GM21367 (cell line): ENCODE results near the gene MCM7.
"Not testable (repeated sequence)": the region's sequence is repeated elsewhere in the genome, so short reads cannot be mapped to it uniquely, and the experiment has no call there.

Experiments used
- ATAC-seq: cut with Tn5 transposase; IDR thresholded peaks from one replicate; pipeline ENCODE4 v1.9.1; 2021; ENCODE audit not compliant: unreplicated experiment

The MCM7 gene

DNA sequence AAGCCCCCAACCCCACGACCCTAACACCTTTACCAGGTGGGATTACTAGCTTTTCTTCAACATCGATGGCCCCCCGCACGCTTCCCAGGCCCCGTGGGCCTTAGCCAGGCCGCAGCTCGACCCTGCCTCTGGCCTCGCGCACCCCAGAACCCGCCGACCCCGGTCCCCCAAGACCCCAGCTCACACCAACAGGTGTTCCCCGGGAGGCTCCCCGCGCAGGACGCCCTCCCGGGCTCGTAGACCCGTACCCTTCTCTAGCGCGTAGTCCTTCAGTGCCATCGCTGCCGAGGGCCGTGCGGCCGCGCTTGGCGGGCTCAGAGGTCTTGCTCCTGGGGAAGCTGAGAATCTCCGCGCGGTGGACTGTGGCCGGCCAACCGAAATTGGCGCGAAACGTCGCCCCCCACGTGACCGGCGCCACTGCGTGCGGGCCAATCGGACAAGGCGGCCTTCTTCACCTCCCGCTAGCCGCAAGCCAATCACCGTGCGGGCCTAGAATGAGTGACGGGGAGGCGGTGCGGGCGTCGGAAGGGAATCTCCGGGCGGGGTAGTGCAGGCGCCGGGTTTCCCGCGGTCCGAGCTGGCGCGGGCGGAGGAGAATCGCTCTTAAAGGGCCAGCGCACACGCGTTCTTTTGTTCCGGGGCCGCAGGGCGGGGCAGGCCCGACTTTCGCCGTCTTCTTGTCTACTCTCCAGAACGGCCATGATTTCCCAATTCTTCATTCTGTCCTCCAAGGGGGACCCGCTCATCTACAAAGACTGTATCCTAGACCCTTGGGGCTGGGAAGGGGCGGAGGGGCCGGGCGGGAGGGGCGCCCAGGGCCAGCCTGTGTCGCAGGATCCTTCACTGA, at the start of gene MCM7, which contains the start of gene AP4M1:
Gene MCM7, minus strand, starts transcription at position 382 of the 847 bp plus-strand sequence. Its CDS starts 103 bp downstream, at position 279.
Gene AP4M1, plus strand, starts transcription at position 628 of the 847 bp plus-strand sequence. Its CDS starts 72 bp downstream, at position 700.
- ATAC-seq, result peak; percentile 64

DNA sequence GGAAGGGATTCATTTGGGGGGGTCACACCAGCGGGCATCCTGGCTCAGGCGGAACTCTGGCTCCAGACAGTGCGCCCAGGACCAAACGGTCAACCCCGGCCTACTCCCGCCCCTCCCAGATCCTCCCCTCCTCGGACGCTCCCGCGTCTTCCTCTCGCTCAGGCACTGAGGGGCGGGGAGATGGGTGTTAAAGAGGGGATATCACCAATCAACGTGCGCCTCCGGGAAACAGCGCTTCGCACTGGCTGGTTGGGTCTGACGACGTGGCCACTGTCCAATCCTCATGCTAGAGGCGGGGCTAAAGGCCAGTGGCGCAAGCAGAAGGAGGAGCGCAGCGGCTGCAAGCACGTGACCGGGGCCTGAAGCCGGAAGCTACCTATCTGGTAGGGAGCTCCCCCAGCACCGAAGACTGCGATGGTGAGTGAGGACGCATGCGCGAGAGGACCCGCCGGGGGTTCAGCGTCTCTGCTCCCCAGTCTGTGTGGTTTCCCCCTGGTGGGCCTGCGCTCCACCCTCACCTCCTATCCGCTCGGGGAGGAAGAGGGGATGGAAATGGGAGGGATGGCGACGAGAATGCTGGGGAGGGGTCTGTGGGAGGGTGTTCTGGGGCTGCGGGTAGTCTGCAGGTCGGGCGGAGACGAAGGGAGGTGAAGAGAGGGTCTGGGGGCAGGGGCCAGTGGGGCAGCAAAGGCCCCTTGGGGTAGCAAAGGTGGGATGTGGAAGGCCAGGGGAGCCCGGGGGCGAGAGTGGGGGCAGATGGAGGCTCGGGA, 47.5 kb upstream of the MCM7 start, which contains the start of gene LAMTOR4:
Gene LAMTOR4, plus strand, starts transcription at position 360 of the 770 bp plus-strand sequence. Its CDS starts 55 bp downstream, at position 415.
- ATAC-seq, result peak; percentile 96

DNA sequence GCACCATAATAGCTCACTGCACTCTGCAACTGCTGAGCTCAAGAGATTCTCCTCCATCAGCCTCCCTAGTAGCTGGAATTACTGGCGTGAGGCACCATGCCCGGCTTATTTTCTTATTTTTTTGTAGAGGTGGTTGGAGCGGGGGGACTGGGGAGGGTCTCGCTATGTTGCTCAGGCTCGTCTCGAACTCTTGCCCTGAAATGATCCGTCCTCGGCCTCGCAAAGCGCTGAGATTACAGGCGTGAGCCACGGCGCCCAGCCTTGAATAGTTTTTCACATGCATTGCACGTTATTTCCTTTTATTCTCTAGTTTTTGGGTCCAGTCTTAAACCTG, 47.0 kb upstream of the MCM7 start:
- ATAC-seq, result no peak

DNA sequence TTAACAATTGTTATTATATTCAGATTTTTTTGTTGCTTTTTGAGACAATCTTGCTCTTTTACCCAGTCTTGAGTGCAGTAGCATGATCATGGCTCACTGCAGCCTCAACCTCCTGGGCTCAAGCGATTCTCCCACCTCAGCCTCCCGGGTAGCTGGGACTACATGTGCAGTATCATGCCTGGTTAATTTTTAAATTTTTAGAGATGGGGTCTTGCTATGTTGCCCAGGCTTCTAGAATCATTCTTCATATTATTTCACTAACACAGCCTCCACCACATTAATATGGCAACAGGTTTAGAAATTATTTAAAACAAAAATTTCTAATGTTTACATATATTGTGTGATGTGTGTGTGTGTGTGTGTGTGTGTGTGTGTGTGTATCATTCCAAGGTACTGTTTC, 46.1 kb upstream of the MCM7 start:
- no peak for ATAC-seq

DNA sequence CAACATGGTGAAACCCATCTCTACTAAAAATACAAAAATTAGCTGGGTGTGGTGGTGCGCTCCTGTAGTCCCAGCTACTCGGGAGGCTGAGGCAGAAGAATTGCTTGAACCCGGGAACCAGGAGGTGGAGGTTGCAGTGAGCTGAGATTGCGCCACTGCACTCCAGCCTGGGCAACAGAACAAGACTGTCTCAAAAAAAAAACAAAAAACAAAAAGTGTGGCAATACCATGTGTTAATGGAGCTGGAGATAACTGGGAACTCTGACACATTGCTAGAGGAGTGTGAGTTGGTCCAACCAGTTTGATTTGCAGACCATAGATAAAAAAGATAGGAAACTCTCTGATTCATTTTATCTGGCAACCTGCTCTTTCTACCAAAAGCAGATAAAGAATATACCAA, 45.2 kb upstream of the MCM7 start:
- ATAC-seq, result not testable (repeated sequence)

DNA sequence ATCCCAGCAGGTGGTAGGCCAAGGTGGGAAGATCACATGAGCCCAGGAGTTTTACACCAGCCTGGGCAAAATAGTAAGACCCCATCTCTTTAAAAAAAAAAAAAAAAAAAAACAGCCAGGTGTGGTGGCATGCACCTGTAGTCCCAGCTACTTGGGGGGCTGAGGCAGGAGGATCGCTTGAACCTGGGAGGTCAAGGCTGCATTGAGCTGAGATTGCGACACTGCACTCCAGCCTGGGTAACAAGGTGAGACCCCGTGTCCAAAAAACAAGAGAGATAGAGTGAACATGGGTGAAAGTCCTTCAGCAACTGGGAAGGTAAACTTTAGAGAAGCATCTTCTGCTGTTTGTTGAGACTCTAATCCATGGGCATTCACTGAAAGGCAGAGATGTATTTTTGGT, 41.3 kb upstream of the MCM7 start:
- ATAC-seq, result no peak

DNA sequence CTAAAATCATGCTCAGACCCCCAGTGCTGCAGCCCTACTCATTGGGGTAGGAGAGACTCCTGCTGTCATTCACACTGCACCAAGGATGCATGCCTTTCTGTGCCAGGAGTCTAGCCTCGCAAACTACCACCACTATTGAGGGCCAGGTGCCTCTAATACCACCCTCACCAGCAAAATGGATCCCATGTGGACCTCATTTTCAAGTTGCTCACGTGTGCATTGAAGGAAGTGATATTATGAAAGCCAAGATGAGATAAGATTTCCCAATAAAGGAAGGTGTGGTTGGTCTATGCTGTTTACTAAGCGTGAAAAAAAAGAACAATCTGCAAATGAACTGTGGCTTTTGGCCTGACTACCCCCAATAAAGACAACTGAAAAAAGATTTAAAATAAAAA, 40.4 kb upstream of the MCM7 start:
- no peak for ATAC-seq

DNA sequence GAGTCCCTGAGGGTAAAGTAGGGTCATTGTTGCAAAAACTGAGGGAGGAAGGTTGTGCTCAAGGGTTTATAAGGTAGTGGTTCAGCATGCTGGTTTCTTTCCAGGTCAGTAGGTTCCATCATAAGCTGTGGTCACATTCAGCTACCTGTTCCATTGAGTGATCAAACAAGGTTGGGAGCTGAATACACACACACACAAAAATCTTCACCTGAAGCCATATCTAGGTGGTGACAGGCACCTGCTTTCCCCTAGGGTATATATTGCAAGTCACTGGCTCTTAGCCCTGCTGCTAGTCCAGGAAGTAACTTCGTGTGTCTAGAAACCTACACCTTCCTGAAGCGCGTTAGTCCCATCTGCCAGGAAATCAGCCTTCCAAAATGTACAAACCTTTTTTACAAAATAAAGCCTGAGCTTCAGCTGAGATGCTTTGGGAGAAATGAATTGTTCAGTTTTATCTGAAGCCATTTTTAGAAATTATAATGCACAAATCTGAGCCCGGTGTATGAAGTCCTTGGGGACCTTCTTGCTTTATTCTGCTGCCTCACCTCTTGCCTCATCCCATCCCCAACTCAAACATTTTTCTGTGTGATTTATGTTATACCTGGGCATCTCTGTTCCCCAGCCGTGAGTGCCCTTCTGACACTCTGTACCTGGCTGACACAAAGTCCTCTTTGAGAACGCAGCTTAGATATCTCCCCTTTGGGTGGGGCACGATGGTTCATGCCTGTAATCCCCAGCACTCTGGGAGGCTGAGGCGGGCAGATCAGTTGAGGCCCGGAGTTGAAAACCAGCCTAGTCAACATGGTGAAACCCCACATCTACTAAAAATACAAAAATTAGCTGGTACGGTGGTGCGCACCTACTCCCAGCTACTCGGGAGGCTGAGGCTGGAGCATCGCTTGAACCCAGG, 36.9 kb upstream of the MCM7 start:
- ATAC-seq, result no peak

DNA sequence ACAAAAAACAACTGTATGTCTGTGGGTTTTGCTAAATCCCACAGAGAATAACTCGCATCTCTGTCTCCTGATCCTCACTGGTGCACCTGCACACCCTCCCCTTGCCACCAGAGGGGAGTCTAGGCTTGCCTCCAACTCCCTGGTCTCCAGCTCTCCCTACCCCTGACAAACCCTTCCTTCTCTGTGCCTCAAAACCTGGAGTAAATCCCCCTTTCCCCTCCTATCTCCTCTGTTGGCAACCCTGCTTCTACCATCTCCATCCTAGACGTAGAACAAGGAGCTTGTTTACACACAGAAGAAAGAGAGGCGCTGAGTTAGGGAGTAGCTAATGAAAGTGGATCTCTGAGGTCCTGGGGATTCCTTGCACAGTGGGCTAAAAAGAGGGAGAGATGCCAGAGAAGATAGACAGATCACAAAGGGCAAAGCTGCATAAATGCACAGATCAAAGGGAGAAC, 31.5 kb upstream of the MCM7 start:
- no peak for ATAC-seq

DNA sequence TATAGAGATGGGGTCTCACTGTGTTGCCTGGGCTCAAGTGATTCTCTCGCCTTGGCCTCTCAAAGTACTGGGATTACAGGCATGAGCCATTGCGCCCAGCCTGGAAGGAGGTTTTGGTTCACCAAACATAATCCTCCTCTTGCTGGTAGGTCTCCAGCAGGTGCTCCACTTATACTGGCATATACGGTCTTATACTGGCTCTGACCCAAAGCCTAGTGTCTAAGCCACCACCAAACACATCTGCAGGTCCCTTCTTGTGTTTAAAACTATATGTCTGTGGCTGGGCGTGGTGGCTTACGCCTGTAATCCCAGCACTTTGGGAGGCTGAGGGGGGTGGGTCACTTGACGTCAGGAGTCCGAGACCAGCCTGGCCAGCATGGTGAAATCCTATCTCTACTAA, 30.9 kb upstream of the MCM7 start:
- no peak for ATAC-seq

DNA sequence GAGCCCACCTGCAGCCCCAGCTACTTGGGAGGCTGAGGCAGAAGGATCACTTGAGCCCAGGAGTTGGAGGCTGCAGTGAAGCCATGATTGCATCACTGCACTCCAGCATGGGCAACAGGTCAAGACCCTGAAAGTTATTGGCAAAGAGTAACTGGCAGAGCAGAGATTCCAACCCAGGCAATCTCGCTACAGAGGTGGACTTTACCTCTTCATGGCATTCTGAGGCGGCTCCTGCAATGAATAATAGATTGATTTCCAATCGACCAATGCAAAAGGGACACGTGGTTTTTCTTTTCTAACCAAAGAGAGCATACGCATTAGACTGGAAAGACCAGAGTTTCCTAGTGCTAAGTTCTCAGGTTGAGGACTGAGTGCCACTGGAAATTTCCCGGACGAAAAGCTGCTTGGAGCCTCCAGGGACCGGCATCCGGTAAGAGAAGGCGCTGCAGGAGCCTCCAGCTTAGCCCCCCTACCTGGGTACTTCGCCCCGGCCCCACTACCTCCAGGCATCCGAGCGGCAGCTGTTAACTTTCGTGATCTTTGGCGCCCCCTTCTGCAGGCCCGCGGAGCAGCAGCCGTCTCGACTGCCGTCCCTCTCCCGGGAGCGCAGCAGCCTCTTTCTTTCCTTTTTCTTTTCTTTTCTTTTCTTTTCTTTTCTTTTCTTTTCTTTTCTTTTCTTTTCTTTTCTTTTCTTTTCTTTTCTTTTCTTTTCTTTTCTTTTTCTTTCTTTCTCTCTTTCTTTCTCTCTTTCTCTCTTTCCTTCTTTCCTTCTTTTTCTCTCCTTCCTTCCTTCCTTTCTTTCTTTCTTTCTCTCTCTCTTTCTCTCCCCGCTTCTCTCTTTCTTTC, 29.6 kb upstream of the MCM7 start:
- ATAC-seq, result no peak

DNA sequence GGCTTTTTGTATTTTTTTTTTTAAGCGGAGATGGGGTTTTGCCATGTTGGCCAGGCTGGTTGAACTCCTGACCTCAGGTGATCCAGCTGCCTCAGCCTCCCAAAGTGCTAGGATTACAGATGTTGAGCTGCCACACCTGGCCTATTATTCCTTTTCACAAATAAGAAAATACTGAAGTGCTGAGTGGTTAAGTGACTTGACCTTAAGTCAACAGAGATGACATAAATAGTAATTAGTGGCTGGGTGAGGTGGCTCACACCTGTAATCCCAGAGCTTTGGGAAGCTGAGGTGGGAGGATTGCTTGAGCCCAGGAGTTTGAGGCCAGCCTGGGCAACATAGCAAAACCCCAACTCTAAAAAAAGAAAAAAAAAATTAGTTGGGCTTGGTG, 29.0 kb upstream of the MCM7 start:
- not testable (repeated sequence) for ATAC-seq

DNA sequence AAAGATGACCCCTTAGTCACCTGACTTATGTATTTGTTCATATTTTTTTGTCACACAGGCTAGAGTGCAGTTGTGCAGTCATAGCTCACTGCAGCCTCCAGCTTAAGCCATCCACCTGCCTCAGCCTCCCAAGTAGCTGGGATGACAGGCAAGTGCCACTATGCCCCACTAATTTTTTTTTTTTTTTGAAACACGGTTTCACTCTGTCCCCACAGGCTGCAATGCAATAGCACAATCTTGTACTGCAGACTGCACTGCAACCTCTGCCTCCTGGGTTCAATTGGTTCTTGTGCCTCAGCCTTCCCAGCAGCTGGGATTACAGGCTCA, 27.4 kb upstream of the MCM7 start:
- ATAC-seq, result no peak

DNA sequence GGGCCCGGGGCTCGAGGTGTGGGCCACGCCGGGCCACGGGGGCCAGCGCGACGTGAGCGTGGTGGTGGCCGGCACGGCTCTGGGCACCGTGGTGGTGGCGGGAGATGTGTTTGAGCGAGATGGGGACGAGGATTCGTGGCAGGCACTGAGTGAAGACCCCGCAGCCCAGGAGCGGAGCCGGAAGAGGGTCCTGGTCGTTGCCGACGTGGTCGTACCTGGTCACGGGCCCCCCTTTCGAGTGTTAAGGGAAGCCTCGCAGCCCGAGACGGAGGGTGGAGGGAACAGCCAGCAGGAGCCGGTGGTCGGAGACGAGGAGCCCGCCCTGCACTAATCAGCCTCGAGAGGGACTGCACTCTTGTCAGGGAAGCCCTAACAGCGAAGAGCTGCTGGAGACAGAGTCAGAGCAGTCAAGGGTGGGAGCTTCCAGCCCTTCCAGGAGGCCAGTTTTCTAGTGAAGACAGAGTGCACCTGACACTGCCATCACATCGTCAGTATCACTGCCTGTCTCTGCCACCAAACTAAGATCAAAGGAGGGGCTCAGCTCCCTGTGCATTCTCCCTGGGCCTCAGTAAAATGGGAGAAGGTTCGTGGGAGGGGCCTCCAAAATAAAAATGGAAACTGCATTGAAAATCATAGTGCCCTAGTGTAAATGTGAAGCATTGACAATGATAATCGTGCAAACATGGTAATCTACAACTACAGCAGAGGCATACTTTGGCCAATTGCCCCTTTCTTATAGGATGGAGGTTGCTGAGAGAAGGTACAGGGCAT, 26.9 kb upstream of the MCM7 start:
- no peak for ATAC-seq

DNA sequence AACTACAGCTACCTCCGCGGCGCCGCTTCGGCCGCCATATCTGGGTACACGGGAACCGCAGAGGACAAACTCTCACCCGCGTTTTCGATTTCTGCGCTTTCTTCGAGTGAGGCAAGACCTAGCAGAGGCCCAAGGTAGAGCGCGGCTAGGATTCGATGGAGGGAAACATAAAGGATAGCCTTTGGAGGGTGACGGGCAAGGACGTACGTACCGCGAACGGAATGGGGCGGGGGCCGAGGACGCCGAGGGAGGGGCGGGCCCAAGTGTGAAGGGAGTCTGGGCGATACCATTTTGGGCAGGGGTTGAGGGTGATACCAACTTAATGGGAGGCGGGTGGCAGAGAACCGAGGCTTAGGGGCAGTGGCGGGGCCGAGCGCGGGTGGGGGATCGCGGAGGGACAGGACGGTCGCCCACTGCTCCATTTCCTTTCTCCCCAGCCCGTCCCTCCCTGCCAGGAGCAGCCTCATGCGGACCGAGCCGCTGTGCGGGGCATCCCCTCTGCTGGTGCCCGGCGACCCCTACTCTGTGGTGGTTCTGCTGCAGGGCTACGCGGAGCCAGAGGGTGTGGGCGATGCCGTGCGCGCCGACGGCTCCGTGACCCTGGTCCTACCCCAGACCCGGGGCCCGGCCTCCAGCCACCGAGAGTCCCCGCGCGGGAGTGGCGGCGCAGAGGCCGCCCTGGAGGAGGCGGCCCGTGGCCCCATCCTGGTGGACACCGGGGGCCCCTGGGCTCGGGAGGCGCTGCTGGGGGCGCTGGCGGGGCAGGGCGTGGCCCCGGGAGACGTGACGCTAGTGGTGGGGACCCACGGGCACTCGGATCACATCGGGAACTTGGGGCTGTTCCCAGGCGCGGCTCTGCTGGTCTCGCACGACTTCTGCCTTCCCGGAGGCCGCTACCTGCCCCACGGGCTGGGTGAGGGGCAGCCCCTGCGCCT, 26.0 kb upstream of the MCM7 start, which contains the start of gene MBLAC1:
Gene MBLAC1, plus strand, starts transcription at position 37 of the 935 bp plus-strand sequence. Its CDS starts 429 bp downstream, at position 466.
- peak; percentile 48 for ATAC-seq

DNA sequence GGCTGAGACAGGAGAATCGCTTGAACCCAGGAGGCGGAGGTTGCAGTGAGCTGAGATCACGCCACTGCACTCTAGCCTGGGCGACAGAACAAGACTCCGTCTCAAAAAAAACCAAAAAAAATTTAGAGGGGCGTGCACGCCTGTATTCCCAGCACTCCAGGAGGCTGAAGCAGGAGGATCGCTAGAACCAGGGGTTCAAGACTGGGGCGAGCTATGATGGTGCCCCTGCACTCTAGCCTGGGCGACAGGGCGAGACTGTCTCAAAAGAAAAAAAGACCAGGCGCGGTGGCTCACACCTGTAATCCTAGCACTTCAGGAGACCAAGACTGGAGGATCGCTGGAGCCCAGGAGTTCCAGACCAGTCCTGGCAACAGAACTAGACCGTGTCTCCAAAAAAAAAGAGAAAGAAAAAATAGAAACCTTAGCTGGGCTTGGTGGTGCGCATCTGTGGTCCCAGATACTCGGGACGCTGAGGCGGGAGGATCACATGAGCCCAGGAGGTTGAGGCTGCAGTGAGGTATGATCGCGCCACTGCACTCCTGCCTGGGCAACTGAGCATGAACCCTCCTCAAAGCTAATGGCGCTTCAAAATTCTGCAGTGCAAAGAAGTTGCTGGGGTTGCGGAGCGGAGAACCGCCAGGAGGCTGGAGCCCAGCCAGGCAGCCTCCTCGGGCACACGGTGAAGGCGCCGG, 25.2 kb upstream of the MCM7 start:
- peak; percentile 37 for ATAC-seq
